Kidney (tissue), 14 donors: ENCODE results near the gene SH3RF3. TPM values are rescaled to one million over a fixed set of nuclear protein-coding genes. Genes with fewer than 3 reads are reported as not detected.

Source experiments
- DNase-seq, 5 donors: peaks; one replicate each; pipeline ENCODE4 v3.0.0-alpha.2; 2013 to 2020
- FAIRE-seq: peaks from 2 replicates; lab custom pipeline; 2012; peaks lifted over from hg19 to GRCh38; lab: Jason Lieb, UNC
- H3K27ac ChIP-seq, 2 donors: one replicate each; pipeline ENCODE4 v1.7.0; 2013; ENCODE audit warnings: low read depth in 2 of 2, low read length in 2 of 2, inconsistent platforms in 1 of 2
- H3K27me3 ChIP-seq: one replicate; pipeline ENCODE4 v1.7.1; 2013; ENCODE audit warnings: low read length, inconsistent platforms; ENCODE audit not compliant: control insufficient read depth, insufficient read depth
- H3K36me3 ChIP-seq, 3 donors: one replicate each; pipeline versions ENCODE4 v1.7.0 to v1.7.1; 2013; ENCODE audit warnings: low read length in 3 of 3, control low read depth in 1 of 3, inconsistent platforms in 1 of 3; ENCODE audit not compliant: insufficient read depth in 3 of 3, control insufficient read depth in 2 of 3
- H3K4me1 ChIP-seq, 3 donors: one replicate each; pipeline versions ENCODE4 v1.7.0 to v1.7.1; 2013; ENCODE audit warnings: low read length in 3 of 3, inconsistent platforms in 1 of 3, low read depth in 1 of 3; ENCODE audit not compliant: control insufficient read depth in 2 of 3, insufficient read depth in 2 of 3
- H3K4me3 ChIP-seq, 3 donors: one replicate each; pipeline versions ENCODE4 v1.7.0 to v1.8.1; 2013; ENCODE audit warnings: low read length in 3 of 3, control low read depth in 1 of 3, inconsistent platforms in 1 of 3
- H3K9ac ChIP-seq, 3 donors: one replicate each; pipeline versions ENCODE4 v1.7.0 to v1.7.1; 2013; ENCODE audit warnings: low read length in 3 of 3, control low read depth in 1 of 3, inconsistent platforms in 1 of 3
- H3K9me3 ChIP-seq, 3 donors: one replicate each; pipeline versions ENCODE4 v1.7.0 to v1.7.1; 2013; ENCODE audit warnings: low read length in 3 of 3, control low read depth in 1 of 3, inconsistent platforms in 1 of 3; ENCODE audit not compliant: control insufficient read depth in 2 of 3, insufficient read depth in 1 of 3
- CTCF ChIP-seq: IDR thresholded peaks from 3 replicates; pipeline ENCODE4 v1.5.1; 2012; ENCODE audit warnings: mild to moderate bottlenecking, moderate library complexity, borderline replicate concordance; ENCODE audit not compliant: insufficient read depth; ENCODE audit errors: extremely low read depth
- intact Hi-C: fragments of 100-400 bp; cut with DNase I; formaldehyde crosslinking; loops from one replicate; pipeline ENCODE4 v1.11.1; 2022
- polyA plus RNA-seq: library from polyadenylated mRNA; stranded (reverse); fragments of 350-450 nt; fragmentation: Illumina TruSeq; extraction: RNeasy Lipid Tissue Mini Kit (QIAGEN cat#74804); gene quantifications from one replicate; pipeline ENCODE4 v1.2.3, GENCODE V29; 2014; ENCODE audit warnings: low read depth, low replicate concordance; ENCODE audit not compliant: insufficient read depth
- total RNA-seq: library from RNA; stranded (reverse); fragmentation: NEBNext Ultra II Directional; extraction: Animal tissue kit (Norgen Biotek cat#: 25700); gene quantifications from one replicate; pipeline ENCODE4 v1.2.1, GENCODE V29; 2021
- donor health status: control.
- donor health status: control.
- donor health status: control.
- donor health status: control.
- donor health status: control.
- donor health status: DM: yes; HTN: yes; CAD: no.
- donor health status: Normal renal cell carcinoma (clear cell type).

Gene SH3RF3
- total and polyA plus RNA-seq, 2 donors from 2014 or later = 1.7 to 10.7 TPM

- FAIRE-seq = no peak
- Histone ChIP-seq H3K4me1 (no peaks in the 10 kb centered on the region), H3K27me3 (no peaks in the 10 kb centered on the region), H3K27ac (no peak overlapping the region), H3K9me3 (no peaks in the 10 kb centered on the region), H3K36me3 (no peaks in the 10 kb centered on the region), H3K4me3 (no peak overlapping the region), H3K9ac (no peak overlapping the region)
- TF ChIP-seq CTCF = no peak
- no peak for DNase-seq
- intact Hi-C loops = no loop called here
These were observed 20.1 kb downstream of the SH3RF3 start for GRCh38 chr2:109148991-109149645.

GRCh38 chr2:109150559-109150958, 21.6 kb downstream of the SH3RF3 start:
- no peak for FAIRE-seq

GRCh38 chr2:109151519-109151918, 22.5 kb downstream of the SH3RF3 start:
- no peak for TF ChIP-seq CTCF
- no peaks in the 10 kb centered on the region for H3K4me1 ChIP-seq
- FAIRE-seq (no peak), DNase-seq (no peak)
- H3K4me3 ChIP-seq = no peak overlapping the region
- intact Hi-C loops = no loop called here
- H3K9me3 ChIP-seq = no peaks in the 10 kb centered on the region
- H3K27me3 ChIP-seq = no peaks in the 10 kb centered on the region
- no peaks in the 10 kb centered on the region for H3K36me3 ChIP-seq
- no peak overlapping the region for H3K9ac ChIP-seq
- no peak overlapping the region for H3K27ac ChIP-seq

More at GRCh38 chr2:109150559-109150958, 21.6 kb downstream of the SH3RF3 start:
- no peak for TF ChIP-seq CTCF
- Histone ChIP-seq H3K9ac (no peak overlapping the region), H3K4me1 (no peaks in the 10 kb centered on the region), H3K27me3 (no peaks in the 10 kb centered on the region), H3K9me3 (no peaks in the 10 kb centered on the region), H3K4me3 (no peak overlapping the region), H3K36me3 (no peaks in the 10 kb centered on the region), H3K27ac (no peak overlapping the region)
- DNase-seq = no peak
- intact Hi-C loops = no loop called here
